PC-3 (cell line): ENCODE data around the gene ROMO1.

Experiments used
- CTCF ChIP-seq: fragments of 300-600 bp; sonication (generic); conservative IDR thresholded peaks from 2 replicates; pipeline ENCODE4 v1.5.1; 2017; ENCODE audit warnings: antibody characterized with exemption, low read depth, mild to moderate bottlenecking, low read length
- EZH2phosphoT487 ChIP-seq: fragments of 300-600 bp; sonication (generic); IDR thresholded peaks from 2 replicates; pipeline ENCODE4 v1.6.1; 2018; ENCODE audit warnings: mild to moderate bottlenecking, antibody characterized with exemption, low read length, borderline replicate concordance

GRCh38 chr20:35657271-35657670 is 41.9 kb upstream of the ROMO1 start:
- no peak for TF ChIP-seq CTCF
- no peak for TF ChIP-seq EZH2phosphoT487
